Spleen (tissue), 11 donors: Measurements from ENCODE around the gene C20orf141. TPM values are rescaled to one million over a fixed set of nuclear protein-coding genes. Genes with fewer than 3 reads are reported as not detected.

Experiments used
- DNase-seq: peaks from one replicate; pipeline ENCODE4 v3.0.0-alpha.2; 2020
- H3K27ac ChIP-seq, 8 donors: fragments of 200-600 bp; sonication (generic) in 7 of 8; 1 replicate in 4 of 8; 2 replicates in 4 of 8; pipeline versions ENCODE4 v1.5.0 to v1.8.0; 2016 to 2021; ENCODE audit warnings: inconsistent platforms in 4 of 8, mild to moderate bottlenecking in 4 of 8, moderate library complexity in 1 of 8
- H3K27me3 ChIP-seq, 7 donors: fragments of 200-600 bp; sonication (generic) in 6 of 7; replicated peaks in 1 of 7; 1 replicate in 4 of 7; 2 replicates in 3 of 7; pipeline versions ENCODE4 v1.5.0 to v1.8.0; 2016 to 2021; ENCODE audit warnings: inconsistent platforms in 3 of 7, mild to moderate bottlenecking in 1 of 7
- H3K36me3 ChIP-seq, 6 donors: fragments of 200-600 bp; sonication (generic) in 5 of 6; 1 replicate in 4 of 6; 2 replicates in 2 of 6; pipeline versions ENCODE4 v1.5.0 to v1.8.0; 2016 to 2021; ENCODE audit warnings: inconsistent platforms in 2 of 6
- H3K4me1 ChIP-seq, 6 donors: fragments of 200-600 bp; sonication (generic) in 5 of 6; 1 replicate in 3 of 6; 2 replicates in 3 of 6; pipeline versions ENCODE4 v1.5.0 to v1.8.0; 2016 to 2021; ENCODE audit warnings: inconsistent platforms in 3 of 6
- H3K4me3 ChIP-seq, 8 donors: fragments of 200-600 bp; sonication (generic) in 7 of 8; 1 replicate in 4 of 8; 2 replicates in 4 of 8; pipeline versions ENCODE4 v1.5.0 to v1.8.0; 2016 to 2021; ENCODE audit warnings: inconsistent platforms in 4 of 8, mild to moderate bottlenecking in 4 of 8, moderate library complexity in 2 of 8
- H3K9me3 ChIP-seq, 8 donors: fragments of 200-600 bp; sonication (generic) in 7 of 8; 1 replicate in 4 of 8; 2 replicates in 4 of 8; pipeline versions ENCODE4 v1.5.0 to v1.8.0; 2016 to 2021; ENCODE audit warnings: inconsistent platforms in 4 of 8
- POLR2A ChIP-seq, 3 donors: fragments of 450-650 bp; IDR thresholded peaks; one replicate each; pipeline ENCODE4 v1.5.1; 2017; ENCODE audit warnings: antibody characterized with exemption in 3 of 3, mild to moderate bottlenecking in 1 of 3
- POLR2AphosphoS5 ChIP-seq, 3 donors: sonication (generic); formaldehyde crosslinking; IDR thresholded peaks; one replicate each; pipeline ENCODE4 v1.5.1; 2017; ENCODE audit warnings: antibody characterized with exemption in 3 of 3
- WGBS, 5 donors: extraction: QIAGEN DNeasy Blood & Tissue Kit in 3 of 5; methylation state at CpG; one replicate each; pipeline versions ENCODE4 v1.1.5 to v1.1.7; 2013 to 2018; 5-methylcytosine and 5-hydroxymethylcytosine counted together
- intact Hi-C: fragments of 100-400 bp; cut with DNase I; formaldehyde crosslinking; loops from one replicate; pipeline ENCODE4 v1.15.0; 2023; ENCODE audit warnings: low total_unique reads
- polyA plus RNA-seq, 3 donors: library from polyadenylated mRNA; stranded (reverse); fragments of 200-250 nt; gene quantifications; one replicate each; pipeline ENCODE4 v1.2.1, GENCODE V29; 2013
- total RNA-seq, 7 donors: library from RNA; depleted of rRNA in 3 of 7; stranded (reverse); fragments of >200 nt in 3 of 7; fragmentation: NEBNext Ultra II Directional in 4 of 7; extraction: Animal tissue kit (Norgen Biotek cat#: 25700) in 4 of 7; gene quantifications; one replicate each; pipeline versions ENCODE4 v1.1.0 to v1.2.1, GENCODE V29; 2016 to 2021
- TF ChIP-seq, protein P1 (sequence below), 11 experiments: fragments of 200-600 bp in 7 of 11; fragments of 450-650 bp in 4 of 11; sonication (generic) in 4 of 11; IDR thresholded peaks in 8 of 11; conservative IDR thresholded peaks in 3 of 11; 1 replicate in 7 of 11; 2 replicates in 4 of 11; pipeline versions ENCODE4 v1.4.0 to v1.8.0; 2016 to 2021; ENCODE audit warnings: antibody characterized with exemption in 11 of 11, inconsistent platforms in 4 of 11, mild to moderate bottlenecking in 1 of 11
- donor health status: healthy with polysubstance abuse.
- donor health status: DM: no; HTN: no; CAD: no; lungs with moderate emphysema.
- donor health status: DM: no; HTN: no; CAD: no.
- donor health status: Bipolar disorder and iron deficiency.
- donor health status: healthy.
- donor health status: DM: no; HTN: no; CAD: no.
- donor health status: DM: yes; HTN: yes; CAD: no.

C20orf141 gene
- total and polyA plus RNA-seq, 10 donors: not detected

DNA sequence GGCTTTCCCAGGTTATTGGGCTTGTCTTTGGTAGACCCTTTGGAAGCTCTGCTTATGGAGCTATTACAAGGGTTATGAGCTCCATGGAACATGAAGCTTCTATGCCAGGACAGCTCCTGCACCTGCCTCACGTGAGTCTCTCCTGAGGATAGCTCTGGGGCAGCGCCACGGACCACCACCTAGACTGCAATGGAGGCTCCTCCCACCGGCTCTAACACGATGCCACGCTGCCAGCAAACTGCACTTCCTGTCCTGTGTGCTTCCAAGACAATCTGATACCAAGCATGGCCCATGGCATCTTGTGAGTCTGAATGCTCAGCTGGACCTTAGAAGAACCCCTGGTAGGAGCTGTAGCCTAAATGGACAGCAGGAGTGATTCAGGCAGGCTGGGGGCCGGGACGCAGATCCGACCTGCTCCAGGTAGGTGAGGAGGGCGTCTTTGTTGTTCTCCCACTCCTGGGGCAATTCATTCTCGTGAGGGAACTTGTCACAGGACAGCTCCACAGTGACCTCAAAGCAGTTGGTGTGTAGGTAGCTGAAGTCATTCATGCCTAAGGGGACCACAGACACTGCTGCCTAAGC, 19.8 kb upstream of the C20orf141 start:
- H3K27me3 ChIP-seq: peaks cover 0 to 77% (median 17%) of the 10 kb centered on the region in 7 donors

DNA sequence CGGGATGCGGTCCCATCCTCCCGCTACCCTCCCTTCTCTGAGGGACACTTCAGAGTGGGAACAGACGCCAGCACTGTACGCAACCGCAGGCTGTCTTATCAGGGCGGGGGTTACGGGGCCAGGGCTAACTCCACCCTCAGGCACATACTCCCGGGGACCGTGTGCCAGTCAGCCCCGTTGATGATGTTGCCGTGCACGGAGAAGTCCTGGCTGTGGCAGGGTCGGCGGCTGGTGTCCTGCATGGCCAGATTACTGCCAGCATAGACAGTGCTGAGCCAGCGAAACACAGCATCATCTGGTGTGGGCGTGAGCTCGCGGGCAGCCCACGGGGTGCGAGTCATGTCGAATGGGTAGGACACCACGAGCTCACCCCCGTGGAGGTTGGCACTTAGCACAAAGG, 19.3 kb upstream of the C20orf141 start:
- intact Hi-C loops: no loop called here
- Histone ChIP-seq H3K36me3 (no peaks in the 10 kb centered on the region), H3K9me3 (no peaks in the 10 kb centered on the region), H3K4me3 (no peak overlapping the region), H3K27me3 (peaks cover 0 to 81% (median 22%) of the 10 kb centered on the region in 7 donors), H3K27ac (no peak overlapping the region), H3K4me1 (peaks cover 3 to 17% (median 14%) of the 10 kb centered on the region in 6 donors)
- TF ChIP-seq POLR2AphosphoS5 (IDR thresholded peaks at IDR 0.05) (no peak), POLR2A (IDR thresholded peaks at IDR 0.05) (no peak)
- TF ChIP-seq, protein P1, sequence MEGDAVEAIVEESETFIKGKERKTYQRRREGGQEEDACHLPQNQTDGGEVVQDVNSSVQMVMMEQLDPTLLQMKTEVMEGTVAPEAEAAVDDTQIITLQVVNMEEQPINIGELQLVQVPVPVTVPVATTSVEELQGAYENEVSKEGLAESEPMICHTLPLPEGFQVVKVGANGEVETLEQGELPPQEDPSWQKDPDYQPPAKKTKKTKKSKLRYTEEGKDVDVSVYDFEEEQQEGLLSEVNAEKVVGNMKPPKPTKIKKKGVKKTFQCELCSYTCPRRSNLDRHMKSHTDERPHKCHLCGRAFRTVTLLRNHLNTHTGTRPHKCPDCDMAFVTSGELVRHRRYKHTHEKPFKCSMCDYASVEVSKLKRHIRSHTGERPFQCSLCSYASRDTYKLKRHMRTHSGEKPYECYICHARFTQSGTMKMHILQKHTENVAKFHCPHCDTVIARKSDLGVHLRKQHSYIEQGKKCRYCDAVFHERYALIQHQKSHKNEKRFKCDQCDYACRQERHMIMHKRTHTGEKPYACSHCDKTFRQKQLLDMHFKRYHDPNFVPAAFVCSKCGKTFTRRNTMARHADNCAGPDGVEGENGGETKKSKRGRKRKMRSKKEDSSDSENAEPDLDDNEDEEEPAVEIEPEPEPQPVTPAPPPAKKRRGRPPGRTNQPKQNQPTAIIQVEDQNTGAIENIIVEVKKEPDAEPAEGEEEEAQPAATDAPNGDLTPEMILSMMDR (IDR thresholded peaks at IDR 0.05 in 8 of 11, conservative IDR thresholded peaks at IDR 0.05 in 3 of 11): no peak
- DNase-seq: no peak
- 87 to 91% (median 88%) methylated on average over 16 to 24 of the region's 24 CpGs; no CpG with 5 or more reads in 1 of the 5 donors for WGBS, 5 donors

More for the DNA sequence above, 19.8 kb upstream of the C20orf141 start:
- Histone ChIP-seq H3K9me3 (no peaks in the 10 kb centered on the region), H3K36me3 (no peaks in the 10 kb centered on the region), H3K4me3 (no peak overlapping the region), H3K4me1 (peaks cover 2 to 12% (median 9%) of the 10 kb centered on the region in 6 donors), H3K27ac (no peak overlapping the region)
- 77 to 86% (median 83%) methylated on average over 10 to 11 of the region's 11 CpGs for WGBS, 5 donors
- TF ChIP-seq, protein P1 (IDR thresholded peaks at IDR 0.05 in 8 of 11, conservative IDR thresholded peaks at IDR 0.05 in 3 of 11): no peak
- TF ChIP-seq POLR2A (IDR thresholded peaks at IDR 0.05) (no peak), POLR2AphosphoS5 (IDR thresholded peaks at IDR 0.05) (no peak)
- intact Hi-C loops: no loop called here
- no peak for DNase-seq

DNA sequence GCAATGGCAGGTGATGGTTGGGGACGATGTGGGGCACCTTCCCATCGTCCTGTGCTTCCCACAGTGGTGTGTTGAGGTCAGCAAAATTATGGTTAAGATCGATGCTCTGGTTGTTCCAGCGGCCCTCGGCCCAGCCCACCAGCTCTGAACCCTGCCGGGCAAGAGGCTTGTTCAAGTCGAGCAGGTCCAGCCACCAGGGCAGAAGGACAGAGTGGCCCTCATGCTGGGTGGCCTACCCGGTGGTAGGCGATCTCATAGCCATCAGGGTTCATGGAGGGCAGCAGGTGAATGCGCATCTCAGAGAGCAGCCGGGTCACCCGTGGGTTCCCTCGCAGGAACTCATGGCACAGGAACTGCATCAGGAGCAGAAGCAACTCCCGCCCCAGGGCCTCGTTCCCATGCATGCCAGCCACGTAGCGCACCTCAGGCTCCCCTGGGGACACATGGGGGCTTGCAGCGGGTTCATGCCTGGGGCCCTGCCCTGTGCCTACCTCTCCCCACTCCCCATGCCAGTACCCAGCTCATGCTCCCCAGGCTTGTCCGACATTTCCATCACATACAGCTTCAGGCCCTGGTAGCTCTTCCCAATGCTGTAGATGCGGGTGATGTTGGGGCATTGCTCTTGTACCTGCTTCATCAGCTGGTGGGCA, 18.7 kb upstream of the C20orf141 start:
- peaks cover 3 to 24% (median 21%) of the 10 kb centered on the region in 6 donors for H3K4me1 ChIP-seq
- no peaks in the 10 kb centered on the region for H3K9me3 ChIP-seq
- H3K27ac ChIP-seq: no peak overlapping the region
- H3K36me3 ChIP-seq: no peaks in the 10 kb centered on the region
- 92 to 96% (median 93%) methylated on average over 16 to 20 of the region's 20 CpGs for WGBS, 5 donors
- H3K27me3 ChIP-seq: peaks cover 0 to 88% (median 28%) of the 10 kb centered on the region in 7 donors
- TF ChIP-seq, protein P1 (IDR thresholded peaks at IDR 0.05 in 8 of 11, conservative IDR thresholded peaks at IDR 0.05 in 3 of 11): no peak
- TF ChIP-seq POLR2A (IDR thresholded peaks at IDR 0.05) (no peak), POLR2AphosphoS5 (IDR thresholded peaks at IDR 0.05) (no peak)
- no peak overlapping the region for H3K4me3 ChIP-seq
- DNase-seq: no peak
- intact Hi-C loops: no loop called here
